ENCODE measurements around the gene PILRB. TPM values are rescaled to one million over a fixed set of nuclear protein-coding genes. Genes with fewer than 3 reads are reported as not detected.

The PILRB gene
- polyA plus RNA-seq, 3 donors = 1.7 to 62.6 (median 2.2) TPM

GRCh38 chr7:100372694-100373093 lies 14.8 kb downstream of the PILRB start:
- Histone ChIP-seq H3K36me3 (replicated peaks in 1 of 2; ENCODE audit: control insufficient read depth in 1 of 2, insufficient read depth in 2 of 2, low read length in 2 of 2) (peaks cover 8 to 31% of the 10 kb centered on the region in 2 donors), H4K20me1 (ENCODE audit: insufficient read depth, low read length) (peaks cover 5% of the 10 kb centered on the region), H3K9me3 (replicated peaks in 1 of 2; ENCODE audit: control insufficient read depth in 1 of 2, insufficient read depth in 1 of 2, low read length in 2 of 2) (no peaks in the 10 kb centered on the region), H3K27me3 (ENCODE audit: control insufficient read depth in 2 of 2, insufficient read depth in 2 of 2, low read length in 2 of 2) (no peaks in the 10 kb centered on the region), H3K4me2 (replicated peaks; ENCODE audit: extremely low read depth, low read length, poor library complexity, severe bottlenecking) (peak overlapping the region; percentile 100), H2AFZ (ENCODE audit: insufficient read depth, low read depth, low read length, poor library complexity, severe bottlenecking) (no peak overlapping the region), H3K4me1 (ENCODE audit: control insufficient read depth in 1 of 2, insufficient read depth in 2 of 2, low read length in 2 of 2) (peaks cover 92 to 97% of the 10 kb centered on the region in 2 donors), H3K9ac (ENCODE audit: insufficient read depth, low read length, poor library complexity, severe bottlenecking) (peak overlapping the region; percentile 87), H3K4me3 (replicated peaks in 1 of 3; ENCODE audit: low read depth in 2 of 3, low read length in 3 of 3) (peak overlapping the region; percentile 4 to 89 (median 88)), H3K27ac (ENCODE audit: low read depth in 1 of 2, low read length in 2 of 2) (peak overlapping the region; percentile 98 to 99), H3K79me2 (ENCODE audit: insufficient read depth, low read length) (peaks cover 77% of the 10 kb centered on the region)
- Mint-ChIP-seq H3K9me3 (no peaks in the 10 kb centered on the region), H3K27me3 (ENCODE audit: low read depth in 3 of 3) (peaks cover 0 to 6% (median 0%) of the 10 kb centered on the region in 3 donors), H3K36me3 (peaks cover 27 to 36% of the 10 kb centered on the region in 2 donors), H3K4me1 (peaks cover 86% of the 10 kb centered on the region), H3K27ac (peak overlapping the region; percentile 99 to 100 (median 99)), H3K4me3 (peak overlapping the region; percentile 96 to 98)
- no peak for TF ChIP-seq CTCF (IDR thresholded peaks at IDR 0.05)
- intact Hi-C loops (cut with micrococcal nuclease) = no loop called here
- DNase-seq = peak in 1 of 3 donors; percentile 52
- WGBS (ENCODE audit: insufficient coverage) = 7% methylated on average over 3 of the region's 6 CpGs

- H3K27ac ChIP-seq (ENCODE audit: low read depth in 1 of 2, low read length in 2 of 2) = peak within 1 kb of the TSS; percentile 98 to 99
- H3K4me1 ChIP-seq (ENCODE audit: control insufficient read depth in 1 of 2, insufficient read depth in 2 of 2, low read length in 2 of 2) = peaks cover 92 to 97% of the 10 kb centered on the region in 2 donors
- 13% methylated on average over 8 of the region's 12 CpGs for WGBS (ENCODE audit: insufficient coverage)
Observed at GRCh38 chr7:100373261-100373831, 15.4 kb downstream of the PILRB start, which contains the start of gene PILRA. TSS of gene PILRA (plus strand) at chr7:100373487. CDS start at chr7:100373657, 170 bp downstream.

More at GRCh38 chr7:100373261-100373831, 15.4 kb downstream of the PILRB start, which contains the start of gene PILRA:
- Histone ChIP-seq H3K79me2 (ENCODE audit: insufficient read depth, low read length) (peaks cover 79% of the 10 kb centered on the region), H3K9ac (ENCODE audit: insufficient read depth, low read length, poor library complexity, severe bottlenecking) (peak within 1 kb of the TSS; percentile 87), H2AFZ (ENCODE audit: insufficient read depth, low read depth, low read length, poor library complexity, severe bottlenecking) (no peak within 1 kb of the TSS), H3K9me3 (replicated peaks in 1 of 2; ENCODE audit: control insufficient read depth in 1 of 2, insufficient read depth in 1 of 2, low read length in 2 of 2) (no peaks in the 10 kb centered on the region), H3K4me3 (replicated peaks in 1 of 3; ENCODE audit: low read depth in 2 of 3, low read length in 3 of 3) (peak within 1 kb of the TSS; percentile 88 to 94 (median 89)), H3K4me2 (replicated peaks; ENCODE audit: extremely low read depth, low read length, poor library complexity, severe bottlenecking) (peak within 1 kb of the TSS; percentile 100), H4K20me1 (ENCODE audit: insufficient read depth, low read length) (peaks cover 5% of the 10 kb centered on the region), H3K36me3 (replicated peaks in 1 of 2; ENCODE audit: control insufficient read depth in 1 of 2, insufficient read depth in 2 of 2, low read length in 2 of 2) (peaks cover 8 to 36% of the 10 kb centered on the region in 2 donors), H3K27me3 (ENCODE audit: control insufficient read depth in 2 of 2, insufficient read depth in 2 of 2, low read length in 2 of 2) (no peaks in the 10 kb centered on the region)
- TF ChIP-seq CTCF (IDR thresholded peaks at IDR 0.05) = no peak
- intact Hi-C loops (cut with micrococcal nuclease) = no loop called here
- no peaks in the 10 kb centered on the region for H3K9me3 Mint-ChIP-seq
- peaks cover 31 to 42% of the 10 kb centered on the region in 2 donors for H3K36me3 Mint-ChIP-seq
- peak; percentile 80 to 92 (median 88) for DNase-seq
- peaks cover 86% of the 10 kb centered on the region for H3K4me1 Mint-ChIP-seq
- peak within 1 kb of the TSS; percentile 96 to 98 for H3K4me3 Mint-ChIP-seq
- peaks cover 0 to 6% (median 0%) of the 10 kb centered on the region in 3 donors for H3K27me3 Mint-ChIP-seq (ENCODE audit: low read depth in 3 of 3)
- H3K27ac Mint-ChIP-seq = peak within 1 kb of the TSS; percentile 99 to 100 (median 99)
